Measurements from ENCODE around the gene SEPTIN10.
"Not testable (repeated sequence)": the region's sequence is repeated elsewhere in the genome, so short reads cannot be mapped to it uniquely, and the experiment has no call there.

DNA sequence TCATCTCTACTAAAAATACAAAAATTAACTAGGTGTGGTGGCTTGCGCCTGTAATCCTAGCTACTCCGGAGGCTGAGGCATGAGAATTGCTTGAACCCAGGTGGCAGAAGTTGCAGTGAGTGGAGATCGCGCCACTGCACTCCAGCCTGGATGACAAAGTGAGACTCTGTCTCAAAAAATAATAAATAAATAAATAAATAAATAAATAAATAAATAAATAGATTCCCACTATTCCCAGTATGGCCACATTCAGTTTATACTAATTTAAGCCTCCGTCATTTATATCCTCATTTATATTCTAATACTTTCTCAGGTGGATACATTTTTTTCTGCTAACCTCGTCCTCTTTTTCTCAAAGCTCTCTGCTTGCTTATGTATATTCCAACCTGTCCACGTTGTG is 14.6 kb upstream of the SEPTIN10 start:
- TF ChIP-seq, protein P1, sequence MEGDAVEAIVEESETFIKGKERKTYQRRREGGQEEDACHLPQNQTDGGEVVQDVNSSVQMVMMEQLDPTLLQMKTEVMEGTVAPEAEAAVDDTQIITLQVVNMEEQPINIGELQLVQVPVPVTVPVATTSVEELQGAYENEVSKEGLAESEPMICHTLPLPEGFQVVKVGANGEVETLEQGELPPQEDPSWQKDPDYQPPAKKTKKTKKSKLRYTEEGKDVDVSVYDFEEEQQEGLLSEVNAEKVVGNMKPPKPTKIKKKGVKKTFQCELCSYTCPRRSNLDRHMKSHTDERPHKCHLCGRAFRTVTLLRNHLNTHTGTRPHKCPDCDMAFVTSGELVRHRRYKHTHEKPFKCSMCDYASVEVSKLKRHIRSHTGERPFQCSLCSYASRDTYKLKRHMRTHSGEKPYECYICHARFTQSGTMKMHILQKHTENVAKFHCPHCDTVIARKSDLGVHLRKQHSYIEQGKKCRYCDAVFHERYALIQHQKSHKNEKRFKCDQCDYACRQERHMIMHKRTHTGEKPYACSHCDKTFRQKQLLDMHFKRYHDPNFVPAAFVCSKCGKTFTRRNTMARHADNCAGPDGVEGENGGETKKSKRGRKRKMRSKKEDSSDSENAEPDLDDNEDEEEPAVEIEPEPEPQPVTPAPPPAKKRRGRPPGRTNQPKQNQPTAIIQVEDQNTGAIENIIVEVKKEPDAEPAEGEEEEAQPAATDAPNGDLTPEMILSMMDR (IDR thresholded peaks at IDR 0.05 in 2 of 3, conservative IDR thresholded peaks at IDR 0.05 in 1 of 3; ENCODE audit: borderline replicate concordance in 1 of 3, insufficient read depth in 1 of 3, low read depth in 2 of 3, low read length in 2 of 3): not testable (repeated sequence)
- not testable (repeated sequence) for TF ChIP-seq POLR2AphosphoS5 (IDR thresholded peaks at IDR 0.05; ENCODE audit: low read depth, low read length); REST (IDR thresholded peaks at IDR 0.05; ENCODE audit: low read depth); ZFX (IDR thresholded peaks at IDR 0.05); CEBPB (IDR thresholded peaks at IDR 0.05; ENCODE audit: low read depth); SRF (IDR thresholded peaks at IDR 0.05; ENCODE audit: low read depth); ZNF274 (IDR thresholded peaks at IDR 0.05; ENCODE audit: low read depth, low read length); EZH2phosphoT487 (IDR thresholded peaks at IDR 0.05; ENCODE audit: borderline replicate concordance)
- TF ChIP-seq, protein P2, sequence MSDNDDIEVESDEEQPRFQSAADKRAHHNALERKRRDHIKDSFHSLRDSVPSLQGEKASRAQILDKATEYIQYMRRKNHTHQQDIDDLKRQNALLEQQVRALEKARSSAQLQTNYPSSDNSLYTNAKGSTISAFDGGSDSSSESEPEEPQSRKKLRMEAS (IDR thresholded peaks at IDR 0.05): not testable (repeated sequence)
